Activated naive CD8-positive, alpha-beta T cell (primary cell): ENCODE data around the gene MARCHF6.

Source experiments
- H3K27ac Mint-ChIP-seq: one replicate; pipeline ENCODE4 v1.8.0; 2021; ENCODE audit warnings: mixed read lengths
- H3K27me3 Mint-ChIP-seq: one replicate; pipeline ENCODE4 v1.8.0; 2021; ENCODE audit warnings: mixed read lengths
- H3K36me3 Mint-ChIP-seq: one replicate; pipeline ENCODE4 v1.8.0; 2021; ENCODE audit warnings: mixed read lengths
- H3K4me1 Mint-ChIP-seq: one replicate; pipeline ENCODE4 v1.8.0; 2021; ENCODE audit warnings: low read depth, mixed read lengths
- H3K4me3 Mint-ChIP-seq: one replicate; pipeline ENCODE4 v1.8.0; 2021; ENCODE audit warnings: mild to moderate bottlenecking, mixed read lengths
- H3K9me3 Mint-ChIP-seq: one replicate; pipeline ENCODE4 v1.8.0; 2021; ENCODE audit warnings: low read depth, mixed read lengths

The MARCHF6 gene

DNA sequence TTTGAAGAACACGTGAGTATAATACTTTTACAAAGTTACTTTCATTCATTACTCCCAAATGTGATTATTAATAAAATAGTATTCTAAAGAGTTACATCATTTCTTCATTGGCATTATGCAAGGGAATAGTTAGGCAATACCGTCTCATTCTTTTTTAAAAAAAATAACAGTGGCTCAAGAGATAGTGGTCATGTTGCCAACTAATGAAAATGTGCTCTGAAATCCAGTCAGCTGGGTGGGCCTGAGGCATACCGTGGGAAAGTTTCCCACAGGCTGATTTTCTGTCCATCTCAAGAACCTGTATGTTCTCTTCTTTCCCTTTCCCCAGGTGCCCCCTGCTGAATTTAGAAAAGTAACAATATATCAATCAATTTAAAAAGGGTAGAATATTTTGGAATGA lies 47.3 kb downstream of the MARCHF6 start:
- Mint-ChIP-seq H3K4me1 (no peaks in the 10 kb centered on the region), H3K27ac (peak overlapping the region; percentile 22), H3K36me3 (peaks cover 10% of the 10 kb centered on the region), H3K9me3 (no peaks in the 10 kb centered on the region), H3K27me3 (no peaks in the 10 kb centered on the region), H3K4me3 (no peak overlapping the region)

DNA sequence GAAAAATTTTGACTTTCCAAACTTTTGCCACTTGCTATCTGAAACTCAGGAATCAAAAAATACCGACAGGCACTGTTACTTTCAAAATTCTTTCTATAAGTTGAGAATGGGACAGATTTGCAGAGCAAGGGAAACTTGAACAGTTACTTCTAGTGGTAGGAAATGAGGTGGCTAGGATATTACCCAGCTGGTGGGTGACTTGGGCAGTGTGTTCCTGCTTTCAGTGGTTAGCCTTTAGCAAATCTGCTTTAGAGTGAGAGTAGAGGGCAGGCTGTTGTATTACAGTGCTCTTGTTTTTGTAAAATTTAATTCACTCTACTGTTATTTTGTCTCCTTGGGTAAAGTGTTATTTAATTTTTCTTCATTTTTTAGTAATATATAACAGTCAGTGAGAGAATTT lies 48.0 kb downstream of the MARCHF6 start:
- H3K27me3 Mint-ChIP-seq = no peaks in the 10 kb centered on the region
- H3K27ac Mint-ChIP-seq = peak overlapping the region; percentile 16
- H3K4me3 Mint-ChIP-seq = no peak overlapping the region
- no peaks in the 10 kb centered on the region for H3K4me1 Mint-ChIP-seq
- no peaks in the 10 kb centered on the region for H3K9me3 Mint-ChIP-seq
- peaks cover 9% of the 10 kb centered on the region for H3K36me3 Mint-ChIP-seq
